Neural cell (in vitro differentiated cells): ENCODE data around the gene C16orf54. TPM values are rescaled to one million over a fixed set of nuclear protein-coding genes. Genes with fewer than 3 reads are reported as not detected.
"Not testable (repeated sequence)": the region's sequence is repeated elsewhere in the genome, so short reads cannot be mapped to it uniquely, and the experiment has no call there.

Source experiments
- H2AFZ ChIP-seq: fragments of 200-600, 300-800 bp; sonication (generic), shearing (Covaris generic); 2 replicates; pipeline ENCODE4 v1.6.0; 2014; ENCODE audit warnings: low read depth, mild to moderate bottlenecking, antibody characterized with exemption, low read length, moderate library complexity
- H3F3A ChIP-seq: fragments of 200-600 bp; shearing (Covaris generic); 2 replicates; pipeline ENCODE4 v1.6.1; 2016; ENCODE audit warnings: mild to moderate bottlenecking, moderate library complexity, mixed read lengths, antibody characterized with exemption, low read length; ENCODE audit not compliant: insufficient read depth, poor library complexity, severe bottlenecking
- H3K27ac ChIP-seq: fragments of 200-600, 300-800 bp; sonication (generic), shearing (Covaris generic); 2 replicates; pipeline ENCODE4 v1.5.1; 2014; ENCODE audit warnings: mild to moderate bottlenecking, low read length, moderate library complexity
- H3K27me3 ChIP-seq: fragments of 300-800, 200-600 bp; sonication (generic), shearing (Covaris generic); 2 replicates; pipeline ENCODE4 v1.6.0; 2014; ENCODE audit warnings: mild to moderate bottlenecking, low read depth, low read length, moderate library complexity; ENCODE audit not compliant: insufficient read depth
- H3K36me3 ChIP-seq: fragments of 300-800, 200-600 bp; sonication (generic), shearing (Covaris generic); 2 replicates; pipeline ENCODE4 v1.5.1; 2014; ENCODE audit warnings: mild to moderate bottlenecking, antibody characterized with exemption, low read length, moderate library complexity; ENCODE audit not compliant: insufficient read depth
- H3K4me2 ChIP-seq: fragments of 300-800, 200-600 bp; sonication (generic), shearing (Covaris generic); 2 replicates; pipeline ENCODE4 v1.6.0; 2014; ENCODE audit warnings: mild to moderate bottlenecking, low read length
- H3K4me3 ChIP-seq: fragments of 300-800, 200-600 bp; sonication (generic), shearing (Covaris generic); 2 replicates; pipeline ENCODE4 v1.5.1; 2014; ENCODE audit warnings: mild to moderate bottlenecking, low read length, moderate library complexity
- H3K79me2 ChIP-seq: fragments of 200-600 bp; shearing (Covaris generic); replicated peaks from 2 replicates; pipeline ENCODE4 v1.6.0; 2014; ENCODE audit warnings: mild to moderate bottlenecking, low read length, moderate library complexity; ENCODE audit not compliant: insufficient read depth
- H3K9ac ChIP-seq: fragments of 300-800, 200-600 bp; sonication (generic), shearing (Covaris generic); 2 replicates; pipeline ENCODE4 v1.6.1; 2016; ENCODE audit warnings: mild to moderate bottlenecking, low read length, mixed read lengths
- H3K9me2 ChIP-seq: fragments of 200-600 bp; shearing (Covaris generic); 2 replicates; pipeline ENCODE4 v1.6.1; 2016; ENCODE audit warnings: mild to moderate bottlenecking, low read length, mixed read lengths; ENCODE audit not compliant: insufficient read depth
- H3K9me3 ChIP-seq: fragments of 200-600, 300-800 bp; sonication (generic), shearing (Covaris generic); 2 replicates; pipeline ENCODE4 v1.6.1; 2016; ENCODE audit warnings: mild to moderate bottlenecking, mixed run types, low read length, moderate library complexity, mixed read lengths
- H4K20me1 ChIP-seq: fragments of 200-600 bp; shearing (Covaris generic); 2 replicates; pipeline ENCODE4 v1.6.1; 2016; ENCODE audit warnings: mild to moderate bottlenecking, mixed run types; ENCODE audit not compliant: insufficient read depth
- CTCF ChIP-seq: fragments of 450-650 bp; IDR thresholded peaks from 2 replicates; pipeline ENCODE4 v1.5.1; 2014; ENCODE audit warnings: antibody characterized with exemption, mild to moderate bottlenecking, moderate library complexity; ENCODE audit not compliant: poor library complexity, severe bottlenecking
- EP300 ChIP-seq: fragments of 450-650 bp; conservative IDR thresholded peaks from 2 replicates; pipeline ENCODE4 v1.6.1; 2014; ENCODE audit warnings: antibody characterized with exemption, mild to moderate bottlenecking, moderate library complexity; ENCODE audit not compliant: poor library complexity, severe bottlenecking
- EZH2 ChIP-seq: fragments of 200-600, 300-800 bp; shearing (Covaris generic), sonication (generic); IDR thresholded peaks from 2 replicates; pipeline ENCODE4 v1.6.1; 2014; ENCODE audit warnings: antibody characterized with exemption, low read length, borderline replicate concordance, mild to moderate bottlenecking; ENCODE audit not compliant: insufficient read depth, poor library complexity, severe bottlenecking
- MXI1 ChIP-seq: fragments of 450-650 bp; conservative IDR thresholded peaks from 2 replicates; pipeline ENCODE4 v1.6.1; 2014; ENCODE audit warnings: antibody characterized with exemption, mild to moderate bottlenecking; ENCODE audit not compliant: poor library complexity, severe bottlenecking
- POLR2AphosphoS5 ChIP-seq: IDR thresholded peaks from 2 replicates; pipeline ENCODE4 v1.6.1; 2012
- RAD21 ChIP-seq: fragments of 450-650 bp; conservative IDR thresholded peaks from 2 replicates; pipeline ENCODE4 v1.6.1; 2014; ENCODE audit warnings: antibody characterized with exemption, mild to moderate bottlenecking, moderate library complexity
- REST ChIP-seq: IDR thresholded peaks from 2 replicates; pipeline ENCODE4 v1.6.1; 2012; ENCODE audit warnings: borderline replicate concordance
- SMC3 ChIP-seq: fragments of 450-650 bp; conservative IDR thresholded peaks from 2 replicates; pipeline ENCODE4 v1.6.1; 2014; ENCODE audit warnings: antibody characterized with exemption, mild to moderate bottlenecking, moderate library complexity; ENCODE audit not compliant: poor library complexity
- TAF1 ChIP-seq: IDR thresholded peaks from 2 replicates; pipeline ENCODE4 v1.6.1; 2012; ENCODE audit warnings: low read depth
- polyA plus RNA-seq: library from polyadenylated mRNA; depleted of rRNA; stranded (reverse); fragments of >200 nt; gene quantifications from 2 replicates; pipeline ENCODE4 v1.2.3, GENCODE V29; 2014

The C16orf54 gene
- polyA plus RNA-seq, 1 donor from 2014 or later = not detected

GRCh38 chr16:29734786-29735185 is 11.0 kb downstream of the C16orf54 start:
- no peak for TF ChIP-seq EZH2
- TF ChIP-seq TAF1 = no peak
- TF ChIP-seq POLR2AphosphoS5 = no peak
- no peak for TF ChIP-seq CTCF
- no peak for TF ChIP-seq EP300
- no peak for TF ChIP-seq RAD21
- no peak for TF ChIP-seq SMC3
- TF ChIP-seq REST = no peak
- TF ChIP-seq MXI1 = no peak
- Histone ChIP-seq H3K9me2 (no peaks in the 10 kb centered on the region), H3K27me3 (no peaks in the 10 kb centered on the region), H4K20me1 (no peaks in the 10 kb centered on the region), H3K4me2 (no peak overlapping the region), H3K36me3 (no peaks in the 10 kb centered on the region), H3K79me2 (no peaks in the 10 kb centered on the region), H3K9ac (no peak overlapping the region), H3K9me3 (no peaks in the 10 kb centered on the region), H3F3A (no peaks in the 10 kb centered on the region), H2AFZ (no peak overlapping the region), H3K27ac (no peak overlapping the region), H3K4me3 (no peak overlapping the region)

DNA sequence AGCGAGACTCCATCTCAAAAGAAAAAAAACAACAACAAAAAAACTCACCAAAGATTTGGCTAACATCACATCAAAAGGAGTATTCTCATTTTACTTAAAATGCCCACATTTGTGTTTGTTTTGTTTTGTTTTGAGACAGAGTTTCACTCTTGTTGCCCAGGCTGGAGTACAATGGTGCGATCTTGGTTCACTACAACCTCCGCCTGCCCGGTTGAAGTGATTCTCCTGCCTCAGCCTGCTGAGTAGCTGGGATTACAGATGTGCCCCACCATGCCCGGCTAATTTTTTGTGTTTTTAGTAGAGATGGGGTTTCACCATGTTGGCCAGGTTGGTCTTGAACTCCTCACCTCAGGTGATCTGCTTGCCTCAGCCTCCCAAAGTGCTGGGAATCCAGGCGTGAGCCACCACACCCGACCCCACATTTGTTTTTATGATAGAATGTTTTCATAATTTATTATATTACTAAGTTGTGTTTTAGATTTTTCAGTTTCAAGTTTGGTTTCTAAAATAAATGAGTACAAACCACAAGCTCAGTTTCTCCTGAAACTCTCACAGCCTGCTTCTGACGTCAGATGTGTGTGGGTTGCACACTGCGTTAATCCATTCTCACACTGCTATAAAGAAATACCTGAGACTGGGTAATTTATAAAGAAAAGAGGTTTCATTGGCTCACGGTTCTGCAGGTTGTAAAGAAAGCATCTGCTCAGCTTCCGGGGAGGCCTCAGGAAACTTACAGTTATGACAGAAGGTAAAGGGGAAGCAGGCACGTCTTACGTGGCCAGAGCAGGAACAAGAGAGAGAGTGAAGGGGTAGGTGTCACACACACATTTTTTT is 13.8 kb downstream of the C16orf54 start:
- not testable (repeated sequence) for H4K20me1 ChIP-seq, H3K36me3 ChIP-seq, H3K9me3 ChIP-seq, H3K4me2 ChIP-seq, H3F3A ChIP-seq, H3K27ac ChIP-seq, H3K27me3 ChIP-seq, H3K9me2 ChIP-seq, H3K79me2 ChIP-seq, H3K9ac ChIP-seq, H3K4me3 ChIP-seq, H2AFZ ChIP-seq
